Thyroid gland (tissue), 4 donors: ENCODE results near the gene AMPD3.

Experiments used
- CTCF ChIP-seq, 6 experiments: fragments of 200-600 bp in 3 of 6; fragments of 450-650 bp in 3 of 6; sonication (generic) in 3 of 6; IDR thresholded peaks; one replicate each; pipeline ENCODE4 v1.5.1; 2016 to 2019; ENCODE audit warnings: antibody characterized with exemption in 6 of 6, mild to moderate bottlenecking in 2 of 6, inconsistent platforms in 1 of 6, moderate library complexity in 1 of 6
- POLR2A ChIP-seq, 2 donors: fragments of 450-650 bp; IDR thresholded peaks; one replicate each; pipeline ENCODE4 v1.6.1; 2017; ENCODE audit warnings: antibody characterized with exemption in 2 of 2, mild to moderate bottlenecking in 2 of 2, moderate library complexity in 1 of 2

GRCh38 chr11:10495464-10495786 lies 40.4 kb downstream of the AMPD3 start:
- TF ChIP-seq POLR2A (IDR thresholded peaks at IDR 0.05) (no peak), CTCF (IDR thresholded peaks at IDR 0.05) (no peak)
